IMR-90 (cell line): ENCODE results near the gene PAK4. TPM values are rescaled to one million over a fixed set of nuclear protein-coding genes. Genes with fewer than 3 reads are reported as not detected.

Experiments used
- ATAC-seq: fragments of 200-7000 bp; cut with Tn5 transposase; 2 replicates; pipeline ENCODE4 v1.9.1; 2020; ENCODE audit warnings: low read depth, mild to moderate bottlenecking, moderate library complexity
- BruUV-seq: library from RNA; stranded (reverse); fragments of 400-500 nt; replicated peaks from 2 replicates; lab custom pipeline; 2021; lab: Mats Ljungman, UMichigan
- CTCF ChIA-PET: fragments of 300-600 bp; formaldehyde crosslinking; extraction: SDS; loops from one replicate; lab custom pipeline; 2021; ENCODE audit warnings: antibody characterized with exemption; lab: Yijun Ruan, JAX
- POLR2A ChIA-PET: fragments of 300-600 bp; sonication (Branson Sonifier 250); formaldehyde crosslinking; loops from one replicate; lab custom pipeline; 2022; ENCODE audit warnings: antibody characterized with exemption; ENCODE audit not compliant: unreplicated experiment; lab: Charles Lee
- DNase-seq: peaks from one replicate; pipeline ENCODE4 v3.0.0; 2013
- H2AFZ ChIP-seq: replicated peaks from 2 replicates; pipeline ENCODE3; 2013; ENCODE audit warnings: low read length, mild to moderate bottlenecking; ENCODE audit not compliant: poor library complexity
- H2AK5ac ChIP-seq: 2 replicates; pipeline ENCODE4 v1.6.1; 2013; ENCODE audit warnings: low read depth, low read length, inconsistent platforms
- H2AK9ac ChIP-seq: replicated peaks from 2 replicates; pipeline ENCODE3; 2013; ENCODE audit warnings: mild to moderate bottlenecking, low read depth, low read length, moderate library complexity; ENCODE audit not compliant: poor library complexity
- H2BK120ac ChIP-seq: 2 replicates; pipeline ENCODE4 v1.6.1; 2013; ENCODE audit warnings: low read depth, low read length, inconsistent platforms
- H2BK15ac ChIP-seq: 3 replicates; pipeline ENCODE4 v1.6.1; 2013; ENCODE audit warnings: low read depth, low read length, inconsistent platforms
- H2BK20ac ChIP-seq: 2 replicates; pipeline ENCODE4 v1.6.1; 2013; ENCODE audit warnings: low read depth, mild to moderate bottlenecking, inconsistent platforms, low read length, moderate library complexity
- H2BK5ac ChIP-seq: 2 replicates; pipeline ENCODE4 v1.6.1; 2013; ENCODE audit warnings: mild to moderate bottlenecking, low read depth, low read length, inconsistent platforms; ENCODE audit not compliant: poor library complexity, severe bottlenecking
- H3K14ac ChIP-seq: replicated peaks from 2 replicates; pipeline ENCODE4 v1.6.1; 2013; ENCODE audit warnings: low read depth, low read length, inconsistent platforms
- H3K18ac ChIP-seq: 2 replicates; pipeline ENCODE4 v1.6.1; 2013; ENCODE audit warnings: low read depth, low read length, control low read depth
- H3K23ac ChIP-seq: 2 replicates; pipeline ENCODE4 v1.6.1; 2013; ENCODE audit warnings: low read depth, low read length, inconsistent platforms
- H3K27ac ChIP-seq: 2 replicates; pipeline ENCODE4 v1.5.1; 2013; ENCODE audit warnings: mild to moderate bottlenecking, control low read depth, low read length; ENCODE audit not compliant: insufficient read depth
- H3K27me3 ChIP-seq: 2 replicates; pipeline ENCODE4 v1.6.1; 2013; ENCODE audit warnings: low read length; ENCODE audit not compliant: control insufficient read depth, insufficient read depth
- H3K36me3 ChIP-seq: 2 replicates; pipeline ENCODE4 v1.6.1; 2013; ENCODE audit warnings: low read length, mixed read lengths; ENCODE audit not compliant: control insufficient read depth, insufficient read depth
- H3K4ac ChIP-seq: 2 replicates; pipeline ENCODE4 v1.6.1; 2013; ENCODE audit warnings: low read depth, low read length, inconsistent platforms
- H3K4me1 ChIP-seq: 2 replicates; pipeline ENCODE4 v1.6.1; 2013; ENCODE audit warnings: low read length, mixed read lengths; ENCODE audit not compliant: control insufficient read depth, insufficient read depth
- H3K4me2 ChIP-seq: 2 replicates; pipeline ENCODE4 v1.6.1; 2013; ENCODE audit warnings: low read depth, mild to moderate bottlenecking, control low read depth, low read length, moderate library complexity
- H3K4me3 ChIP-seq: 2 replicates; pipeline ENCODE4 v1.5.1; 2013; ENCODE audit warnings: low read depth, mild to moderate bottlenecking, control low read depth, low read length, moderate library complexity; ENCODE audit not compliant: insufficient read depth
- H3K56ac ChIP-seq: 2 replicates; pipeline ENCODE4 v1.6.1; 2013; ENCODE audit warnings: low read length, inconsistent platforms; ENCODE audit not compliant: insufficient read depth; ENCODE audit errors: extremely low read depth
- H3K79me1 ChIP-seq, 2 experiments: 2 replicates each; pipeline ENCODE4 v1.6.1; 2013; ENCODE audit warnings: low read length in 2 of 2, inconsistent platforms in 1 of 2, low read depth in 1 of 2
- H3K9ac ChIP-seq: 2 replicates; pipeline ENCODE4 v1.6.1; 2013; ENCODE audit warnings: low read depth, low read length, control low read depth
- H3K9me1 ChIP-seq: 2 replicates; pipeline ENCODE4 v1.6.1; 2013; ENCODE audit warnings: low read length, inconsistent platforms; ENCODE audit not compliant: insufficient read depth
- H3K9me3 ChIP-seq: 2 replicates; pipeline ENCODE4 v1.6.1; 2013; ENCODE audit warnings: low read length; ENCODE audit not compliant: control insufficient read depth, insufficient read depth
- H4K20me1 ChIP-seq: 2 replicates; pipeline ENCODE4 v1.6.1; 2013; ENCODE audit warnings: low read length, inconsistent platforms; ENCODE audit not compliant: insufficient read depth
- H4K5ac ChIP-seq: 2 replicates; pipeline ENCODE4 v1.6.1; 2013; ENCODE audit warnings: mild to moderate bottlenecking, low read depth, low read length, control low read depth
- H4K8ac ChIP-seq, 2 experiments: 2 replicates each; pipeline ENCODE4 v1.6.1; 2013; ENCODE audit warnings: low read depth in 2 of 2, low read length in 2 of 2, control low read depth in 1 of 2, inconsistent platforms in 1 of 2
- H4K91ac ChIP-seq: 2 replicates; pipeline ENCODE4 v1.6.1; 2013; ENCODE audit warnings: low read depth, low read length, inconsistent platforms; ENCODE audit not compliant: insufficient read depth
- BHLHE40 ChIP-seq: fragments of 150-350 bp; IDR thresholded peaks from 2 replicates; pipeline ENCODE4 v1.6.1; 2016; ENCODE audit warnings: mild to moderate bottlenecking, low read depth, low read length
- CHD1 ChIP-seq: IDR thresholded peaks from 2 replicates; pipeline ENCODE4 v1.6.1; 2012; ENCODE audit warnings: low read depth, low read length, improper control_type of control experiment
- CTCF ChIP-seq: conservative IDR thresholded peaks from 2 replicates; pipeline ENCODE4 v1.5.1; 2012; ENCODE audit warnings: mild to moderate bottlenecking, low read depth, low read length, improper control_type of control experiment
- FOS ChIP-seq: fragments of 150-350 bp; IDR thresholded peaks from 2 replicates; pipeline ENCODE4 v1.6.1; 2016; ENCODE audit warnings: low read depth, low read length
- MAZ ChIP-seq: IDR thresholded peaks from 2 replicates; pipeline ENCODE4 v1.6.1; 2012; ENCODE audit warnings: low read depth, mild to moderate bottlenecking, low read length, improper control_type of control experiment, moderate library complexity, borderline replicate concordance
- RCOR1 ChIP-seq: IDR thresholded peaks from 2 replicates; pipeline ENCODE4 v1.6.1; 2012; ENCODE audit warnings: mild to moderate bottlenecking, low read length, improper control_type of control experiment; ENCODE audit not compliant: insufficient replicate concordance
- SMC3 ChIP-seq: fragments of 150-350 bp; IDR thresholded peaks from 2 replicates; pipeline ENCODE4 v1.6.1; 2016; ENCODE audit warnings: low read depth, mild to moderate bottlenecking, antibody characterized with exemption, low read length, moderate library complexity
- WGBS, 2 experiments: methylation state at CpG; one replicate each; pipeline versions ENCODE4 v1.1.5 to v1.1.7; 2013; ENCODE audit warnings: missing lambda C conversion rate in 2 of 2; ENCODE audit not compliant: insufficient read length in 1 of 2; ENCODE audit errors: extremely low coverage in 2 of 2; 5-methylcytosine and 5-hydroxymethylcytosine counted together
- dilution Hi-C: fragments of 300-500 bp; cut with HindIII; formaldehyde crosslinking; loops from one replicate; pipeline ENCODE4 v1.14.3; 2018; ENCODE audit warnings: low sequenced_read_pairs; ENCODE audit not compliant: unreplicated experiment
- in situ Hi-C: fragments of 300-500 bp; cut with MboI; formaldehyde crosslinking; loops from 3 replicates; pipeline ENCODE4 v1.14.3; 2019; ENCODE audit warnings: low sequenced_read_pairs, inconsistent platforms, mixed read lengths
- intact Hi-C: fragments of 100-400 bp; cut with micrococcal nuclease; formaldehyde crosslinking; loops from 2 replicates; pipeline ENCODE4 v1.10.0; 2022
- polyA plus RNA-seq, 3 experiments: library from polyadenylated mRNA; depleted of rRNA; stranded (reverse); fragments of >200 nt; gene quantifications; 2 replicates each; pipeline ENCODE4 v1.2.3, GENCODE V29; 2012; ENCODE audit warnings: low replicate concordance in 1 of 3
- total RNA-seq: library from RNA; depleted of rRNA; stranded (reverse); fragments of >200 nt; gene quantifications from 2 replicates; pipeline ENCODE4 v1.2.3, GENCODE V29; 2012
- TF ChIP-seq, protein P1 (sequence below): fragments of 150-350 bp; IDR thresholded peaks from 2 replicates; pipeline ENCODE4 v1.6.1; 2016; ENCODE audit warnings: low read depth, mild to moderate bottlenecking, low read length, moderate library complexity, borderline replicate concordance
- TF ChIP-seq, protein P2 (sequence below): fragments of 150-350 bp; IDR thresholded peaks from 2 replicates; pipeline ENCODE4 v1.6.1; 2017; ENCODE audit warnings: mild to moderate bottlenecking, antibody characterized with exemption, low read length, low read depth

PAK4 gene
- total and polyA plus RNA-seq, 2 of the 4 experiments (the other 2 are of a cell fraction), result 2.0 to 27.2 TPM

DNA sequence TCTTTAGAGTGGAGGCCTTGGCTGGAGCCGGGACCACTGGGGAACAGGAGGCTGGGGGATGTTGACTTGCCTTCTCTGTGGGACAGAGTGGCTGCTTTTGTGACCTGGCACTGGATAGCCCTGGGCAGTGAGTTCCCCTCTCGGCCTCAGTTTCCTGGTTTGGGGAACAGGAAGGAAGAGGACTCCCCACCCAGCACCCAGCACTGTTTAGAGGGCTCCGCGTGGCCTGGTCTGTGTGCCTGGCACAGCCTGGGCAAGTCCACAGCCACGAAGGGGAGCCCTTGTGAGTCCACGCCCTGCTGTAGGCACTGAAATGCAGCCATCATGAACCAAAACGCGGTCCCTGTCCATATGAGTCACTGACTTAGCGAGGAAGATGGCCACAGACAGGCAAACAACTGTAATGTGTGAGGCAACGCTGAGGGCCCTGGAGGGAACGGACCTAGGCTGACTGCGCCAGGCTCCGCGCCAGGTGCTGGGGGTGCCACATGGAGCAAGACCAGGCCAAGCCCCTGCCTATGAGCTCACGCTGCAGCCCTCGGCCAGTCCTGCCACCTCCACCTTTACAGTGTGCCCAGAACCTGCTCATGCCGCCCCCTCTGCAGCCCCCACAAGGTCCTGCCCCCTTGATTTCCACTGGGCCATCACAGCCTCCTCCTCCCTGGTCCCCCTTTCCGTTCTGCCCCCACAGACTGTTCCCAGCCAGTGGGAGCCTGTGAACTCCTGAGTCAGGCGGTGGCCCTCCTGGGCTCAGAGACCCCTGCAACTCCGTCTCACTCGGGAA lies 35.5 kb downstream of the PAK4 start:
- Histone ChIP-seq H3K9ac (no peak overlapping the region), H2BK5ac (peak overlapping the region; percentile 7), H2AK5ac (no peak overlapping the region), H3K4me3 (no peak overlapping the region), H3K4me2 (no peak overlapping the region), H3K36me3 (no peaks in the 10 kb centered on the region), H2BK15ac (no peak overlapping the region), H4K8ac (peak overlapping the region in 1 of 2 experiments; percentile 30; a peak in 1 of 4 replicates), H3K9me3 (no peaks in the 10 kb centered on the region), H3K23ac (0 out of 2 replicates have a peak overlapping the region, but pooled peaks have one; percentile 19), H2AFZ (peak overlapping the region; percentile 3), H3K18ac (no peak overlapping the region), H3K4me1 (peaks cover 24% of the 10 kb centered on the region), H3K4ac (peak overlapping the region; percentile 20; the same call in 1 of the 2 replicates), H4K5ac (no peak overlapping the region), H3K27me3 (no peaks in the 10 kb centered on the region), H3K56ac (no peak overlapping the region), H3K79me1 (peaks cover 41 to 88% of the 10 kb centered on the region in 2 experiments), H2BK120ac (no peak overlapping the region), H3K14ac (0 out of 2 replicates have a peak overlapping the region, but pooled peaks have one; percentile 4), H4K91ac (no peak overlapping the region; the same call in 1 of the 2 replicates), H3K9me1 (peaks cover 33% of the 10 kb centered on the region), H4K20me1 (peaks cover 59% of the 10 kb centered on the region), H2AK9ac (peak overlapping the region; percentile 89), H2BK20ac (no peak overlapping the region), H3K27ac (peak overlapping the region; percentile 16; the same call in 1 of the 2 replicates)
- dilution Hi-C loops (no loop called here), in situ Hi-C loops (no loop called here), intact Hi-C loops (no loop called here)
- TF ChIP-seq FOS (no peak), RCOR1 (no peak), MAZ (no peak), BHLHE40 (no peak), CHD1 (no peak), SMC3 (no peak), CTCF (no peak)
- TF ChIP-seq, protein P1, sequence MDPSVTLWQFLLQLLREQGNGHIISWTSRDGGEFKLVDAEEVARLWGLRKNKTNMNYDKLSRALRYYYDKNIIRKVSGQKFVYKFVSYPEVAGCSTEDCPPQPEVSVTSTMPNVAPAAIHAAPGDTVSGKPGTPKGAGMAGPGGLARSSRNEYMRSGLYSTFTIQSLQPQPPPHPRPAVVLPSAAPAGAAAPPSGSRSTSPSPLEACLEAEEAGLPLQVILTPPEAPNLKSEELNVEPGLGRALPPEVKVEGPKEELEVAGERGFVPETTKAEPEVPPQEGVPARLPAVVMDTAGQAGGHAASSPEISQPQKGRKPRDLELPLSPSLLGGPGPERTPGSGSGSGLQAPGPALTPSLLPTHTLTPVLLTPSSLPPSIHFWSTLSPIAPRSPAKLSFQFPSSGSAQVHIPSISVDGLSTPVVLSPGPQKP, result no peak
- TF ChIP-seq, protein P2, sequence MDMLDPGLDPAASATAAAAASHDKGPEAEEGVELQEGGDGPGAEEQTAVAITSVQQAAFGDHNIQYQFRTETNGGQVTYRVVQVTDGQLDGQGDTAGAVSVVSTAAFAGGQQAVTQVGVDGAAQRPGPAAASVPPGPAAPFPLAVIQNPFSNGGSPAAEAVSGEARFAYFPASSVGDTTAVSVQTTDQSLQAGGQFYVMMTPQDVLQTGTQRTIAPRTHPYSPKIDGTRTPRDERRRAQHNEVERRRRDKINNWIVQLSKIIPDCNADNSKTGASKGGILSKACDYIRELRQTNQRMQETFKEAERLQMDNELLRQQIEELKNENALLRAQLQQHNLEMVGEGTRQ, result no peak
- POLR2A ChIA-PET, result no interaction called here
- no TSS peak for BruUV-seq
- WGBS, 2 experiments, result 96% methylated on average over 12 of the region's 21 CpGs; no CpG with 5 or more reads in 1 of the 2 experiments
- DNase-seq (peak; percentile 47), ATAC-seq (no peak)
- CTCF ChIA-PET, result interaction anchor here (0.6 kb wide), 1 partner anchor 11 kb away, joined by 4 read pairs; no protein-coding TSS in a partner anchor
